WTC11 (cell line): ENCODE data around the gene MSANTD1.

Experiments
- CREB1 ChIP-seq: sonication (generic); formaldehyde crosslinking; IDR thresholded peaks from 2 replicates; pipeline ENCODE4 v1.8.0; 2023; ENCODE audit warnings: mild to moderate bottlenecking, missing genetic modification reagents
- CTCF ChIP-seq: fragments of 200-600 bp; IDR thresholded peaks from 2 replicates; pipeline ENCODE4 v1.8.0; 2022; ENCODE audit warnings: antibody characterized with exemption
- E2F1 ChIP-seq: sonication (generic); formaldehyde crosslinking; IDR thresholded peaks from 2 replicates; pipeline ENCODE4 v1.8.0; 2022; ENCODE audit warnings: mild to moderate bottlenecking, missing genetic modification reagents
- E2F5 ChIP-seq: sonication (generic); formaldehyde crosslinking; IDR thresholded peaks from 2 replicates; pipeline ENCODE4 v1.8.1; 2022; ENCODE audit warnings: mild to moderate bottlenecking, moderate library complexity, missing genetic modification reagents
- FOXK1 ChIP-seq: sonication (generic); formaldehyde crosslinking; IDR thresholded peaks from 2 replicates; pipeline ENCODE4 v1.8.0; 2022; ENCODE audit warnings: mild to moderate bottlenecking, moderate library complexity, missing genetic modification reagents
- NR2C2 ChIP-seq: sonication (generic); formaldehyde crosslinking; IDR thresholded peaks from 2 replicates; pipeline ENCODE4 v1.8.0; 2022; ENCODE audit warnings: mild to moderate bottlenecking, missing genetic modification reagents
- SP1 ChIP-seq: sonication (generic); formaldehyde crosslinking; conservative IDR thresholded peaks from 2 replicates; pipeline ENCODE4 v1.8.1; 2022; ENCODE audit warnings: missing genetic modification reagents
- USF2 ChIP-seq: sonication (generic); formaldehyde crosslinking; IDR thresholded peaks from 2 replicates; pipeline ENCODE4 v1.8.1; 2023; ENCODE audit warnings: mild to moderate bottlenecking, missing genetic modification reagents, moderate library complexity
- ZNF219 ChIP-seq: sonication (generic); formaldehyde crosslinking; IDR thresholded peaks from 2 replicates; pipeline ENCODE4 v1.8.0; 2023; ENCODE audit warnings: missing genetic modification reagents, mild to moderate bottlenecking, borderline replicate concordance
- ZNF396 ChIP-seq: fragments of 250-450 bp; sonication (Bioruptor Pico); IDR thresholded peaks from 2 replicates; pipeline ENCODE4 v1.8.0; 2021; ENCODE audit warnings: mild to moderate bottlenecking, moderate library complexity, borderline replicate concordance

GRCh38 chr4:3305610-3306371 lies 56.8 kb downstream of the MSANTD1 start:
- no peak for TF ChIP-seq CTCF
- TF ChIP-seq E2F5 (CRISPR knock-in tag), result no peak
- TF ChIP-seq CREB1 (CRISPR knock-in tag), result no peak
- TF ChIP-seq ZNF219, result no peak
- no peak for TF ChIP-seq NR2C2 (CRISPR knock-in tag)
- TF ChIP-seq USF2 (CRISPR knock-in tag), result no peak
- no peak for TF ChIP-seq SP1 (CRISPR knock-in tag)
- TF ChIP-seq ZNF396 (CRISPR knock-in tag), result no peak
- no peak for TF ChIP-seq E2F1 (CRISPR knock-in tag)
- no peak for TF ChIP-seq FOXK1
